Measurements from ENCODE around the gene TMEM272. TPM values are rescaled to one million over a fixed set of nuclear protein-coding genes. Genes with fewer than 3 reads are reported as not detected.

Gene TMEM272
- total RNA-seq, 1 experiment from 2014 or later = not detected

DNA sequence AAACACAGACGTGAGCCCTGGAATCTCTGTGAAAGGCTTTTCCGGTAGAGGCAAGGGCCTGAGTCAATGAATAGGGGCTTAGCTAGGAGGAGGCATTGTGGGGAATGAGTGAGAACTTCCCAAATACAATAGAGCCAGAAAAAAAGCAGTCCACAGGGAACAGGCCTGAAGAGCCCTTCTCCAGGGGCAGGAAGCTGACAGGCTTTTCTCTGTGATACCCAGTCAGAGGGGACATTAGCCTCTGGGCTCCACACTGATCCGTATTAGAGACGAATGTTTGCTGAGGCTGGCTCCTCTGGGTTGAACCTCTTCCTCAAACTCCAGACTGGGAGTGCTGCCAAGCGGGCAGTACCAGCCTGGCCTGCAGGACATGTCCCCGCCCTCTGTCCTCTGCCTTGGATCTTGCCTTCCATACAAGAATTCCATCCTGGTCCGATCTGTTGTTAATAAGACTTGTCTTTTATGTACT is 43.3 kb downstream of the TMEM272 start:
- Mint-ChIP-seq H3K4me1 (ENCODE audit: low read depth, unreplicated experiment) (peaks cover 10% of the 10 kb centered on the region), H3K9me3 (ENCODE audit: low read depth, unreplicated experiment) (no peaks in the 10 kb centered on the region), H3K27ac (ENCODE audit: unreplicated experiment) (no peak overlapping the region), H3K36me3 (ENCODE audit: insufficient read depth, unreplicated experiment) (peaks cover 31% of the 10 kb centered on the region), H3K27me3 (ENCODE audit: unreplicated experiment) (no peaks in the 10 kb centered on the region), H3K4me3 (ENCODE audit: low read depth, unreplicated experiment) (no peak overlapping the region)
- intact Hi-C loops (cut with micrococcal nuclease; ENCODE audit: unreplicated experiment) = loop anchor here (5.0 kb wide), 2 partner anchors 69 to 349 kb away; partner anchors contain the start of gene INTS6
- BruUV-seq (replicated peaks) = no TSS peak
- peak; percentile 50 for DNase-seq
- TF ChIP-seq, protein P1, sequence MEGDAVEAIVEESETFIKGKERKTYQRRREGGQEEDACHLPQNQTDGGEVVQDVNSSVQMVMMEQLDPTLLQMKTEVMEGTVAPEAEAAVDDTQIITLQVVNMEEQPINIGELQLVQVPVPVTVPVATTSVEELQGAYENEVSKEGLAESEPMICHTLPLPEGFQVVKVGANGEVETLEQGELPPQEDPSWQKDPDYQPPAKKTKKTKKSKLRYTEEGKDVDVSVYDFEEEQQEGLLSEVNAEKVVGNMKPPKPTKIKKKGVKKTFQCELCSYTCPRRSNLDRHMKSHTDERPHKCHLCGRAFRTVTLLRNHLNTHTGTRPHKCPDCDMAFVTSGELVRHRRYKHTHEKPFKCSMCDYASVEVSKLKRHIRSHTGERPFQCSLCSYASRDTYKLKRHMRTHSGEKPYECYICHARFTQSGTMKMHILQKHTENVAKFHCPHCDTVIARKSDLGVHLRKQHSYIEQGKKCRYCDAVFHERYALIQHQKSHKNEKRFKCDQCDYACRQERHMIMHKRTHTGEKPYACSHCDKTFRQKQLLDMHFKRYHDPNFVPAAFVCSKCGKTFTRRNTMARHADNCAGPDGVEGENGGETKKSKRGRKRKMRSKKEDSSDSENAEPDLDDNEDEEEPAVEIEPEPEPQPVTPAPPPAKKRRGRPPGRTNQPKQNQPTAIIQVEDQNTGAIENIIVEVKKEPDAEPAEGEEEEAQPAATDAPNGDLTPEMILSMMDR (IDR thresholded peaks at IDR 0.05; ENCODE audit: unreplicated experiment) = no peak
- CTCF ChIA-PET = interaction anchor here (1.3 to 1.4 kb wide), 2 partner anchors 347 to 367 kb away, joined by 3 read pairs; no protein-coding TSS in a partner anchor

DNA sequence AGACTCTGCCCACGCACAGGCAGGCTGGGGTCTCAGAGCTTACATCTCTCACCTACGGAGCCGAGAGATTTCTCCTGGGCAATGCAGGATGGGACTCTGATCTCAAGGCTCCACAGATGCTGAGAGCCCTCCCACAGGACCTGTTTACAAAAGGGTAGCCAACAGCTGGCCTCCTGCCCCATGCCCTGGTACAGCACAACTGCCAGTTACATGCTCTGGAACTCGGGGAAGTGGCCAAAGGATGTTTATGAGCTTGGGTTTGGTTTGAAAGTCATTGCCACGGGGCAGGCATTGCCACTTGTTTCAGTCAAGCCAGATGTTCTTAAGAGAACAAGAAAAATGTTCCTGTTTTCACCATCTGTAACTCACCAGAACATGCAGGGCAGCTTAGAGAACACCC is 44.5 kb downstream of the TMEM272 start:
- H3K27me3 Mint-ChIP-seq (ENCODE audit: unreplicated experiment) = no peaks in the 10 kb centered on the region
- TF ChIP-seq, protein P1 (IDR thresholded peaks at IDR 0.05; ENCODE audit: unreplicated experiment) = no peak
- peaks cover 10% of the 10 kb centered on the region for H3K4me1 Mint-ChIP-seq (ENCODE audit: low read depth, unreplicated experiment)
- peaks cover 28% of the 10 kb centered on the region for H3K36me3 Mint-ChIP-seq (ENCODE audit: insufficient read depth, unreplicated experiment)
- no TSS peak for BruUV-seq (replicated peaks)
- no peak overlapping the region for H3K4me3 Mint-ChIP-seq (ENCODE audit: low read depth, unreplicated experiment)
- H3K27ac Mint-ChIP-seq (ENCODE audit: unreplicated experiment) = no peak overlapping the region
- DNase-seq = no peak
- CTCF ChIA-PET = no interaction called here
- H3K9me3 Mint-ChIP-seq (ENCODE audit: low read depth, unreplicated experiment) = no peaks in the 10 kb centered on the region
- intact Hi-C loops (cut with micrococcal nuclease; ENCODE audit: unreplicated experiment) = loop anchor here (5.0 kb wide), 2 partner anchors 68 to 348 kb away; partner anchors contain the start of gene INTS6

DNA sequence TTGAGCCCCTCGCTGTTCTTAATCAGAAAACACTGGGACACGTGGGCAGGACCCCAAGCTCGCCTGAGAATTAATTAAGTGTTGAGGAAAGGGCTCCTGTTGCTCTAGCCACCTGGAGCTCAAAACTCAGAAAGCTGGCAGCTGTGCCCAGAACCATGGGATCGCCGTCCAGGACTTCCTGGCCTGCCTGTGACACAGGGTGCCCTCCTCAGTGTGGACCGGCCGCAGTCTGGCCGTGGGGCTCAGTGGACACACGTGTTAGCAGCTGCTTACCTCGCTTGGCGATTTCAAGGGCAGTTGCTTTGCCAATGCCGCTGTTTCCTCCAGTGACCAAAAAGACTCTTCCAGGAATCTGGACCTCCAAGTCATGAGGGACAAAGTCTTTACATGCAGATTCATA is 45.7 kb downstream of the TMEM272 start:
- DNase-seq = no peak
- Mint-ChIP-seq H3K27me3 (ENCODE audit: unreplicated experiment) (no peaks in the 10 kb centered on the region), H3K36me3 (ENCODE audit: insufficient read depth, unreplicated experiment) (peaks cover 23% of the 10 kb centered on the region), H3K4me3 (ENCODE audit: low read depth, unreplicated experiment) (no peak overlapping the region), H3K4me1 (ENCODE audit: low read depth, unreplicated experiment) (peaks cover 10% of the 10 kb centered on the region), H3K9me3 (ENCODE audit: low read depth, unreplicated experiment) (no peaks in the 10 kb centered on the region), H3K27ac (ENCODE audit: unreplicated experiment) (no peak overlapping the region)
- TF ChIP-seq, protein P1 (IDR thresholded peaks at IDR 0.05; ENCODE audit: unreplicated experiment) = no peak
- intact Hi-C loops (cut with micrococcal nuclease; ENCODE audit: unreplicated experiment) = loop anchor here (10.0 kb wide), 2 partner anchors 214 to 674 kb away; partner anchors contain the start of gene WDFY2
- no TSS peak for BruUV-seq (replicated peaks)
- CTCF ChIA-PET = interaction anchor here (0.5 kb wide), 1 partner anchor 511 kb away, joined by 11 read pairs; no protein-coding TSS in a partner anchor

DNA sequence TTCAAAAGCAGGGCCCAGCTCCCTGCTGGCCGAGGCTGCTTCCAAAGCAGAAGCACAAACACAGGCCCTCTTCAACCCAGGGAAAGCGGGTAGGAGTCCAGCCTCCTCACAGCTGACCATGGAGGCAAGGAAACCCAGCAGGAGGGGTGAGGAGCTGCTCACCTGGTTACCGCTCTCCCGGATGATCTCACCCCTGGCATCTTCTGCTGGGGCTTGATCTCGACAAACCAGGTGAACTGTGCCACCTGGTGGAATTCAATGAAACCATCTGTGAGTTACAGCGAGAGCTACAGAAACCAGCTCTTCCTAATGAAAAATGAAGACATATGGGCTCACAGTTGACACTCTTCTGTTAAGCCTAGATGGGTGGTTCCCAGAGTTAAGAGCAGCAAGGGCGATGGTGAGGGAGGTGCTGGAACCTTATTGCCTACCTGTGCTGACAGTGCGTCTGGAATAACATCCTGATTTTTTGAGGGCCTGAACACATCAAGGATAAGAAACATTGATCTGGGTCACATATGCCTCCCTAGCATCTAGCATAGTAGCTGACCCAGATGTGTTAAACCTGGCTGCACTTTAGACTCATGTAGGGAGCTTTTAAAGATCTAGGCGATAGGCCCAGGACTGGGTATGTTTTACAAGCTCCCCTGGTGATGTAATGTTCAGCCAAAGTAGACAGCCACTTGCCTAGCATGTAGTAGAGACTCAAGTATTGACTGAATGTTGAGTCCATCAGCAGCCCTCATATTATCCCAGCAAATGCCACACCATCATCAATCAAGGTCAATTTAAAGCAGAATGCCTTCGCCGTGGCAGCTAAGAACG is 47.1 kb downstream of the TMEM272 start:
- H3K9me3 Mint-ChIP-seq (ENCODE audit: low read depth, unreplicated experiment) = no peaks in the 10 kb centered on the region
- no peak overlapping the region for H3K4me3 Mint-ChIP-seq (ENCODE audit: low read depth, unreplicated experiment)
- no peaks in the 10 kb centered on the region for H3K27me3 Mint-ChIP-seq (ENCODE audit: unreplicated experiment)
- peak; percentile 58 for DNase-seq
- BruUV-seq (replicated peaks) = no TSS peak
- intact Hi-C loops (cut with micrococcal nuclease; ENCODE audit: unreplicated experiment) = loop anchor here (1.0 to 10.0 kb wide), 3 partner anchors 213 to 673 kb away; partner anchors contain the start of gene WDFY2
- TF ChIP-seq, protein P1 (IDR thresholded peaks at IDR 0.05; ENCODE audit: unreplicated experiment) = peak; percentile 64
- H3K36me3 Mint-ChIP-seq (ENCODE audit: insufficient read depth, unreplicated experiment) = peaks cover 10% of the 10 kb centered on the region
- CTCF ChIA-PET = interaction anchor here (0.6 to 1.6 kb wide), 13 partner anchors 33 to 674 kb away, joined by 3 to 14 read pairs (median 3); partner anchors contain the start of gene INTS6
- H3K4me1 Mint-ChIP-seq (ENCODE audit: low read depth, unreplicated experiment) = peaks cover 10% of the 10 kb centered on the region
- H3K27ac Mint-ChIP-seq (ENCODE audit: unreplicated experiment) = no peak overlapping the region
